Measurements from ENCODE around the gene TUBA1B. TPM values are rescaled to one million over a fixed set of nuclear protein-coding genes. Genes with fewer than 3 reads are reported as not detected.
"Not testable (repeated sequence)": the region's sequence is repeated elsewhere in the genome, so short reads cannot be mapped to it uniquely, and the experiment has no call there.

The TUBA1B gene
- total RNA-seq, 1 donor from 2014 or later: 1,521 TPM

GRCh38 chr12:49137476-49137875 is 6.3 kb upstream of the TUBA1B start:
- peaks cover 4% of the 10 kb centered on the region for H3K36me3 Mint-ChIP-seq (ENCODE audit: low read depth)
- no peaks in the 10 kb centered on the region for H3K9me3 Mint-ChIP-seq
- intact Hi-C loops (cut with micrococcal nuclease): no loop called here
- H3K4me3 Mint-ChIP-seq: no peak overlapping the region
- no peak for DNase-seq (ENCODE audit: low spot score)
- H3K27ac Mint-ChIP-seq: no peak overlapping the region
- no peaks in the 10 kb centered on the region for H3K27me3 Mint-ChIP-seq (ENCODE audit: insufficient read depth)
- peaks cover 32% of the 10 kb centered on the region for H3K4me1 Mint-ChIP-seq (ENCODE audit: low read depth)

- peaks cover 37% of the 10 kb centered on the region for H3K4me1 Mint-ChIP-seq (ENCODE audit: low read depth)
- H3K27me3 Mint-ChIP-seq (ENCODE audit: insufficient read depth); intact Hi-C loops (cut with micrococcal nuclease): not testable (repeated sequence)
Observed at GRCh38 chr12:49136997-49137396, 5.8 kb upstream of the TUBA1B start.

GRCh38 chr12:49133590-49133989 is 2.4 kb upstream of the TUBA1B start:
- Mint-ChIP-seq H3K9me3 (no peaks in the 10 kb centered on the region), H3K4me1 (ENCODE audit: low read depth) (peaks cover 55% of the 10 kb centered on the region), H3K27ac (no peak overlapping the region), H3K36me3 (ENCODE audit: low read depth) (peaks cover 24% of the 10 kb centered on the region), H3K4me3 (no peak overlapping the region), H3K27me3 (ENCODE audit: insufficient read depth) (no peaks in the 10 kb centered on the region)
- DNase-seq (ENCODE audit: low spot score): no peak
- intact Hi-C loops (cut with micrococcal nuclease): loop anchor here (5.0 kb wide), 2 partner anchors 209 to 434 kb away; partner anchors contain the start of gene MCRS1

More at GRCh38 chr12:49136997-49137396, 5.8 kb upstream of the TUBA1B start:
- H3K9me3 Mint-ChIP-seq; H3K4me3 Mint-ChIP-seq; DNase-seq (ENCODE audit: low spot score); H3K36me3 Mint-ChIP-seq (ENCODE audit: low read depth); H3K27ac Mint-ChIP-seq: not testable (repeated sequence)

- Mint-ChIP-seq H3K27ac (no peak overlapping the region), H3K4me3 (peak overlapping the region; percentile 90), H3K4me1 (ENCODE audit: low read depth) (peaks cover 52% of the 10 kb centered on the region), H3K27me3 (ENCODE audit: insufficient read depth) (no peaks in the 10 kb centered on the region), H3K9me3 (no peaks in the 10 kb centered on the region), H3K36me3 (ENCODE audit: low read depth) (peaks cover 27% of the 10 kb centered on the region)
- DNase-seq (ENCODE audit: low spot score): no peak
- intact Hi-C loops (cut with micrococcal nuclease): loop anchor here (5.0 kb wide), 2 partner anchors 209 to 434 kb away; partner anchors contain the start of gene MCRS1
Observed at GRCh38 chr12:49133014-49133413, 1.8 kb upstream of the TUBA1B start.

GRCh38 chr12:49131894-49132461 is 783 bp upstream of the TUBA1B start:
- Mint-ChIP-seq H3K27me3 (ENCODE audit: insufficient read depth) (no peaks in the 10 kb centered on the region), H3K9me3 (no peaks in the 10 kb centered on the region), H3K4me3 (peak overlapping the region; percentile 90), H3K36me3 (ENCODE audit: low read depth) (peaks cover 37% of the 10 kb centered on the region), H3K27ac (peak overlapping the region; percentile 90), H3K4me1 (ENCODE audit: low read depth) (peaks cover 56% of the 10 kb centered on the region)
- intact Hi-C loops (cut with micrococcal nuclease): loop anchor here (1.0 to 5.0 kb wide), 7 partner anchors 57 to 609 kb away; partner anchors contain the start of genes ARF3, DDX23, MCRS1 and TMBIM6
- DNase-seq (ENCODE audit: low spot score): no peak

- H3K27ac Mint-ChIP-seq: peak overlapping the region; percentile 93
- intact Hi-C loops (cut with micrococcal nuclease): loop anchor here (1.0 to 5.0 kb wide), 14 partner anchors 20 to 611 kb away; partner anchors contain the start of genes ARF3, DDX23, LMBR1L and MCRS1
- peak overlapping the region; percentile 98 for H3K4me3 Mint-ChIP-seq
- DNase-seq (ENCODE audit: low spot score): peak; percentile 92
- peaks cover 45% of the 10 kb centered on the region for H3K36me3 Mint-ChIP-seq (ENCODE audit: low read depth)
- H3K27me3 Mint-ChIP-seq (ENCODE audit: insufficient read depth): no peaks in the 10 kb centered on the region
- peaks cover 59% of the 10 kb centered on the region for H3K4me1 Mint-ChIP-seq (ENCODE audit: low read depth)
- no peaks in the 10 kb centered on the region for H3K9me3 Mint-ChIP-seq
Observed at GRCh38 chr12:49130151-49131050, 794 bp downstream of the TUBA1B start.

- H3K4me3 Mint-ChIP-seq: peak overlapping the region; percentile 98
- H3K27me3 Mint-ChIP-seq (ENCODE audit: insufficient read depth): no peaks in the 10 kb centered on the region
- H3K4me1 Mint-ChIP-seq (ENCODE audit: low read depth): peaks cover 59% of the 10 kb centered on the region
- peaks cover 45% of the 10 kb centered on the region for H3K36me3 Mint-ChIP-seq (ENCODE audit: low read depth)
- intact Hi-C loops (cut with micrococcal nuclease): loop anchor here (1.0 to 5.0 kb wide), 9 partner anchors 19 to 438 kb away; partner anchors contain the start of genes LMBR1L, MCRS1, PRKAG1 and TUBA1C
- no peaks in the 10 kb centered on the region for H3K9me3 Mint-ChIP-seq
- peak overlapping the region; percentile 93 for H3K27ac Mint-ChIP-seq
- no peak for DNase-seq (ENCODE audit: low spot score)
Observed at GRCh38 chr12:49129332-49130150, 1.7 kb downstream of the TUBA1B start.

- Mint-ChIP-seq H3K4me1 (ENCODE audit: low read depth) (peaks cover 48% of the 10 kb centered on the region), H3K4me3 (peak overlapping the region; percentile 34), H3K36me3 (ENCODE audit: low read depth) (peaks cover 43% of the 10 kb centered on the region)
- H3K9me3 Mint-ChIP-seq; H3K27ac Mint-ChIP-seq; DNase-seq (ENCODE audit: low spot score); H3K27me3 Mint-ChIP-seq (ENCODE audit: insufficient read depth); intact Hi-C loops (cut with micrococcal nuclease): not testable (repeated sequence)
Observed at GRCh38 chr12:49127971-49128370, 3.2 kb downstream of the TUBA1B start.

- peak overlapping the region; percentile 34 for H3K4me3 Mint-ChIP-seq
- H3K27me3 Mint-ChIP-seq (ENCODE audit: insufficient read depth): no peaks in the 10 kb centered on the region
- intact Hi-C loops (cut with micrococcal nuclease): no loop called here
- H3K9me3 Mint-ChIP-seq: no peaks in the 10 kb centered on the region
- DNase-seq (ENCODE audit: low spot score): no peak
- H3K4me1 Mint-ChIP-seq (ENCODE audit: low read depth): peaks cover 39% of the 10 kb centered on the region
- H3K36me3 Mint-ChIP-seq (ENCODE audit: low read depth): peaks cover 43% of the 10 kb centered on the region
- H3K27ac Mint-ChIP-seq: no peak overlapping the region
Observed at GRCh38 chr12:49126852-49127763, 4.1 kb downstream of the TUBA1B start.

- no peaks in the 10 kb centered on the region for H3K9me3 Mint-ChIP-seq
- no peaks in the 10 kb centered on the region for H3K4me1 Mint-ChIP-seq (ENCODE audit: low read depth)
- H3K27ac Mint-ChIP-seq: no peak overlapping the region
- H3K36me3 Mint-ChIP-seq (ENCODE audit: low read depth): peaks cover 4% of the 10 kb centered on the region
- DNase-seq (ENCODE audit: low spot score): no peak
- no peak overlapping the region for H3K4me3 Mint-ChIP-seq
- intact Hi-C loops (cut with micrococcal nuclease): no loop called here
- no peaks in the 10 kb centered on the region for H3K27me3 Mint-ChIP-seq (ENCODE audit: insufficient read depth)
Observed at GRCh38 chr12:49121047-49121696, 10.0 kb downstream of the TUBA1B start.

GRCh38 chr12:49111206-49111605 is 20.0 kb downstream of the TUBA1B start:
- no peak for DNase-seq (ENCODE audit: low spot score)
- H3K27me3 Mint-ChIP-seq (ENCODE audit: insufficient read depth): no peaks in the 10 kb centered on the region
- peaks cover 37% of the 10 kb centered on the region for H3K4me1 Mint-ChIP-seq (ENCODE audit: low read depth)
- H3K27ac Mint-ChIP-seq: peak overlapping the region; percentile 92
- H3K36me3 Mint-ChIP-seq (ENCODE audit: low read depth): peaks cover 2% of the 10 kb centered on the region
- peak overlapping the region; percentile 93 for H3K4me3 Mint-ChIP-seq
- intact Hi-C loops (cut with micrococcal nuclease): no loop called here
- no peaks in the 10 kb centered on the region for H3K9me3 Mint-ChIP-seq

Measured in activated T-helper 1 cell treated with anti-CD3 and anti-CD28 coated beads, Interleukin-12 subunit alpha, Interleukin-12 subunit beta, Interleukin-2, Interleukin-4 antibody, amounts not matched to agents 30 ng/mL and 10 ng/mL and 1 ng/mL, durations not matched to agents 14 hours and 24 hours and 36 hours (primary cell).